ENCODE data around the gene LRRK1.
A peak's percentile ranks its signal among the peaks of the same experiment; 100 is the strongest.

Gene LRRK1

DNA sequence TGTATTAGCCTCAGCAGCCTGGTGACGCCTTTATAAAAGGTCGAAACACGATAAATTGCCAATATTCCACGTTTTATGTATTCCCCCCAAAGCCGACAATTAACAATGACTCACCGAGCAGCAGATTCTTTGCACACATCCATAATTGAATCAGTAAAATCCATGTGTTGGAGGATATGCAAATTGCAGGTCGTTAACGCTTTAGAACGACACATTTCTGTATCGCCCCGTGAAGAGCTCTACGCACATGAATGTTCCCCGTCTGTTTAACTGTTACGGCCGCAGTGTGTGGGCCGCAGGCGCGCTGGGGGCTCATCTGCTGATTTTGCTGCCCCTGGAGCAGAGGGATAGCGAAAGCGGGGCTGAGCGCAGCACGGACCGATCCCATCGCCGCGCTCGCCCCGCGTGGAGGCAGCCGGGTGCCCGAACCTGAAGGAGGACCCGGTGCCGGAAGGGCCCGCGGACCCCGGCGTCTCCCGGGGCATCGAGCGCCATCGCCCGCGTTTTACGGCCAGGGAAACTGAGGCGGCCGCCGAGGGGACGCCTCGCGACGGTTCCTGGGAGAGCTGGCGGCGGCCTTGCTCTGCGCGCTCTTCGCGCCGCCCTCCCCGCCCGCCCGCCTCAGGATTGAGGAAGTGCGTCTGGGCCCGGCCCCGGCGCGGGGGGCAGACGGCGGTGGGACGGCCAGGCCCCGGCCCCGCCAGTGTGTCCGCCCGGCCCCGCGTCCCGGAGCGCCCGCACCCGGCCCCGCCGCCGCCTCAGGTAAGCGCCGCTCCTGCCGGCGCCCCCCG, at the start of gene LRRK1:
TSS of gene LRRK1 (plus strand) at position 668 of the 791 bp plus-strand sequence. CDS start 5,276 bp downstream, outside the sequence.
- peak within 1 kb of the TSS; percentile 78 for H3K4me3 ChIP-seq (ENCODE audit: low read length)
- no peak for TF ChIP-seq CTCF (conservative IDR thresholded peaks at IDR 0.05; ENCODE audit: low read length)
- peak; percentile 42 for DNase-seq (ENCODE audit: low read depth)

GRCh38 chr15:100873029-100873677, 46.0 kb upstream of the LRRK1 start:
- peak; percentile 95 for DNase-seq (ENCODE audit: low read depth)
- no peak overlapping the region for H3K4me3 ChIP-seq (ENCODE audit: low read length)
- peak; percentile 99 for TF ChIP-seq CTCF (conservative IDR thresholded peaks at IDR 0.05; ENCODE audit: low read length)

- no peak for TF ChIP-seq CTCF (conservative IDR thresholded peaks at IDR 0.05; ENCODE audit: low read length)
- H3K4me3 ChIP-seq (ENCODE audit: low read length): no peak overlapping the region
- no peak for DNase-seq (ENCODE audit: low read depth)
Observed at GRCh38 chr15:100875495-100875894, 43.7 kb upstream of the LRRK1 start.

GRCh38 chr15:100875976-100876375, 43.2 kb upstream of the LRRK1 start:
- no peak overlapping the region for H3K4me3 ChIP-seq (ENCODE audit: low read length)
- TF ChIP-seq CTCF (conservative IDR thresholded peaks at IDR 0.05; ENCODE audit: low read length): no peak
- no peak for DNase-seq (ENCODE audit: low read depth)

GRCh38 chr15:100877551-100877950, 41.6 kb upstream of the LRRK1 start:
- no peak overlapping the region for H3K4me3 ChIP-seq (ENCODE audit: low read length)

GRCh38 chr15:100878130-100878529, 41.0 kb upstream of the LRRK1 start:
- DNase-seq (ENCODE audit: low read depth): no peak
- no peak for TF ChIP-seq CTCF (conservative IDR thresholded peaks at IDR 0.05; ENCODE audit: low read length)
- H3K4me3 ChIP-seq (ENCODE audit: low read length): no peak overlapping the region

More at GRCh38 chr15:100877551-100877950, 41.6 kb upstream of the LRRK1 start:
- TF ChIP-seq CTCF (conservative IDR thresholded peaks at IDR 0.05; ENCODE audit: low read length): no peak
- DNase-seq (ENCODE audit: low read depth): no peak

DNA sequence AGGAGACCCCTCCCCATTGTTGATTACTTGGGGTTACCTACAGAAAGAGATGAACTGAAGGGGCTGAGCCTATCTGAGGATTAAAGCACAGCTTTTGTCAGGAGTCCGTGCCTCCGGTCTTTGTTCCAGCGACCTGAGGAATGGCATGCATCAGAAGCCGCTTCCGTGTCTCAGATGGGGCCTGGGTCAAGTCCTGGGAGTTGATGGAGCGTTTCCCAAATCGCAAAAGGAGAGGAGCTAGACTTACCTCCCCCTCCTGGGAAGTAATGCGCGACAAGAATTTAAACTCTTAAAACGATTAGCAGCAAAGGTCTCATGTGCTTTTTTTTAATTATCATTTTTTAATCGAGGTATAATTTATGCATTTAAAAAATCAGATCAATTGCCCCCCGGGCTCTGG, 40.5 kb upstream of the LRRK1 start:
- TF ChIP-seq CTCF (conservative IDR thresholded peaks at IDR 0.05; ENCODE audit: low read length): no peak
- H3K4me3 ChIP-seq (ENCODE audit: low read length): peak overlapping the region; percentile 15; the same call in 1 of the 2 replicates

More for the DNA sequence above, 40.5 kb upstream of the LRRK1 start:
- no peak for DNase-seq (ENCODE audit: low read depth)

Data from AG10803 (cell line).